Activated CD4-positive, alpha-beta T cell treated with anti-CD3 and anti-CD28 coated beads, Interleukin-2, amount 10 ng/mL, durations not matched to agents 24 days and 14 days (primary cell): ENCODE results near the gene GHR. TPM values are rescaled to one million over a fixed set of nuclear protein-coding genes. Genes with fewer than 3 reads are reported as not detected.

Experiments used
- DNase-seq: peaks from one replicate; pipeline ENCODE4 v3.0.0; 2022
- H3K27ac Mint-ChIP-seq: one replicate; pipeline ENCODE4 v1.8.0; 2022; ENCODE audit warnings: mild to moderate bottlenecking, mixed read lengths
- H3K27me3 Mint-ChIP-seq: one replicate; pipeline ENCODE4 v1.8.0; 2022; ENCODE audit warnings: mixed read lengths
- H3K36me3 Mint-ChIP-seq: one replicate; pipeline ENCODE4 v1.8.0; 2022; ENCODE audit warnings: low read depth, mild to moderate bottlenecking, mixed read lengths
- H3K4me1 Mint-ChIP-seq: one replicate; pipeline ENCODE4 v1.8.0; 2021; ENCODE audit warnings: mixed read lengths
- H3K4me3 Mint-ChIP-seq: one replicate; pipeline ENCODE4 v1.8.0; 2022; ENCODE audit warnings: mild to moderate bottlenecking, moderate library complexity, mixed read lengths
- H3K9me3 Mint-ChIP-seq: one replicate; pipeline ENCODE4 v1.8.0; 2021; ENCODE audit warnings: mixed read lengths
- intact Hi-C: fragments of 100-400 bp; cut with micrococcal nuclease; formaldehyde crosslinking; loops from one replicate; pipeline ENCODE4 v1.15.1; 2023
- total RNA-seq: library from RNA; stranded (reverse); gene quantifications from 2 replicates; pipeline ENCODE4 v1.2.3, GENCODE V29; 2022

Gene GHR
- total RNA-seq, 1 donor from 2014 or later = not detected

- Mint-ChIP-seq H3K4me3 (no peak overlapping the region), H3K4me1 (no peaks in the 10 kb centered on the region), H3K27me3 (no peaks in the 10 kb centered on the region), H3K9me3 (peaks cover under 1% of the 10 kb centered on the region), H3K27ac (no peak overlapping the region), H3K36me3 (no peaks in the 10 kb centered on the region)
- DNase-seq = no peak
- intact Hi-C loops = no loop called here
Observed at GRCh38 chr5:42597318-42597937, 174.2 kb downstream of the GHR start.

- DNase-seq = no peak
- H3K9me3 Mint-ChIP-seq = no peaks in the 10 kb centered on the region
- intact Hi-C loops = no loop called here
- H3K27ac Mint-ChIP-seq = no peak overlapping the region
- no peaks in the 10 kb centered on the region for H3K36me3 Mint-ChIP-seq
- H3K4me3 Mint-ChIP-seq = no peak overlapping the region
- H3K4me1 Mint-ChIP-seq = no peaks in the 10 kb centered on the region
- no peaks in the 10 kb centered on the region for H3K27me3 Mint-ChIP-seq
Observed at GRCh38 chr5:42598311-42598710, 175.1 kb downstream of the GHR start.

- H3K4me3 Mint-ChIP-seq = no peak overlapping the region
- DNase-seq = no peak
- H3K36me3 Mint-ChIP-seq = no peaks in the 10 kb centered on the region
- H3K9me3 Mint-ChIP-seq = no peaks in the 10 kb centered on the region
- H3K27me3 Mint-ChIP-seq = no peaks in the 10 kb centered on the region
- intact Hi-C loops = no loop called here
- no peaks in the 10 kb centered on the region for H3K4me1 Mint-ChIP-seq
- H3K27ac Mint-ChIP-seq = no peak overlapping the region
Observed at GRCh38 chr5:42599106-42599505, 175.9 kb downstream of the GHR start.

- intact Hi-C loops = no loop called here
- no peak for DNase-seq
Observed at GRCh38 chr5:42600441-42600840, 177.2 kb downstream of the GHR start.

GRCh38 chr5:42604171-42604711 lies 181.0 kb downstream of the GHR start:
- Mint-ChIP-seq H3K9me3 (no peaks in the 10 kb centered on the region), H3K4me1 (no peaks in the 10 kb centered on the region), H3K27me3 (peaks cover 2% of the 10 kb centered on the region), H3K36me3 (no peaks in the 10 kb centered on the region), H3K27ac (no peak overlapping the region), H3K4me3 (no peak overlapping the region)
- intact Hi-C loops = no loop called here
- DNase-seq = no peak

More at GRCh38 chr5:42600441-42600840, 177.2 kb downstream of the GHR start:
- no peak overlapping the region for H3K27ac Mint-ChIP-seq
- no peaks in the 10 kb centered on the region for H3K27me3 Mint-ChIP-seq
- no peaks in the 10 kb centered on the region for H3K4me1 Mint-ChIP-seq
- H3K9me3 Mint-ChIP-seq = no peaks in the 10 kb centered on the region
- no peak overlapping the region for H3K4me3 Mint-ChIP-seq
- no peaks in the 10 kb centered on the region for H3K36me3 Mint-ChIP-seq

- intact Hi-C loops = no loop called here
- no peak for DNase-seq
- no peaks in the 10 kb centered on the region for H3K4me1 Mint-ChIP-seq
- no peak overlapping the region for H3K27ac Mint-ChIP-seq
- H3K4me3 Mint-ChIP-seq = no peak overlapping the region
- peaks cover 4% of the 10 kb centered on the region for H3K27me3 Mint-ChIP-seq
- no peaks in the 10 kb centered on the region for H3K36me3 Mint-ChIP-seq
- no peaks in the 10 kb centered on the region for H3K9me3 Mint-ChIP-seq
Observed at GRCh38 chr5:42605490-42605889, 182.3 kb downstream of the GHR start.

GRCh38 chr5:42606464-42606869 lies 183.2 kb downstream of the GHR start:
- no peaks in the 10 kb centered on the region for H3K9me3 Mint-ChIP-seq
- peaks cover 4% of the 10 kb centered on the region for H3K27me3 Mint-ChIP-seq
- no peaks in the 10 kb centered on the region for H3K36me3 Mint-ChIP-seq
- no peak for DNase-seq
- H3K4me3 Mint-ChIP-seq = no peak overlapping the region
- no peak overlapping the region for H3K27ac Mint-ChIP-seq
- intact Hi-C loops = no loop called here
- no peaks in the 10 kb centered on the region for H3K4me1 Mint-ChIP-seq

GRCh38 chr5:42611437-42611836 lies 188.2 kb downstream of the GHR start:
- H3K27ac Mint-ChIP-seq = no peak overlapping the region
- no peak overlapping the region for H3K4me3 Mint-ChIP-seq
- intact Hi-C loops = no loop called here

GRCh38 chr5:42612750-42613366 lies 189.6 kb downstream of the GHR start:
- Mint-ChIP-seq H3K27me3 (peaks cover 10% of the 10 kb centered on the region), H3K36me3 (no peaks in the 10 kb centered on the region), H3K4me3 (no peak overlapping the region), H3K4me1 (no peaks in the 10 kb centered on the region), H3K9me3 (no peaks in the 10 kb centered on the region), H3K27ac (no peak overlapping the region)
- intact Hi-C loops = no loop called here
- no peak for DNase-seq

More at GRCh38 chr5:42611437-42611836, 188.2 kb downstream of the GHR start:
- peaks cover 10% of the 10 kb centered on the region for H3K27me3 Mint-ChIP-seq
- no peaks in the 10 kb centered on the region for H3K4me1 Mint-ChIP-seq
- H3K36me3 Mint-ChIP-seq = no peaks in the 10 kb centered on the region
- no peak for DNase-seq
- H3K9me3 Mint-ChIP-seq = no peaks in the 10 kb centered on the region

GRCh38 chr5:42614509-42614908 lies 191.3 kb downstream of the GHR start:
- H3K27ac Mint-ChIP-seq = no peak overlapping the region
- H3K4me3 Mint-ChIP-seq = no peak overlapping the region
- no peaks in the 10 kb centered on the region for H3K9me3 Mint-ChIP-seq
- DNase-seq = no peak
- peaks cover 12% of the 10 kb centered on the region for H3K27me3 Mint-ChIP-seq
- H3K36me3 Mint-ChIP-seq = no peaks in the 10 kb centered on the region
- no peaks in the 10 kb centered on the region for H3K4me1 Mint-ChIP-seq
- intact Hi-C loops = no loop called here

GRCh38 chr5:42620579-42621216 lies 197.5 kb downstream of the GHR start:
- DNase-seq = no peak
- intact Hi-C loops = no loop called here
- Mint-ChIP-seq H3K27ac (no peak overlapping the region), H3K27me3 (peaks cover 7% of the 10 kb centered on the region), H3K4me1 (no peaks in the 10 kb centered on the region), H3K4me3 (no peak overlapping the region), H3K9me3 (no peaks in the 10 kb centered on the region), H3K36me3 (no peaks in the 10 kb centered on the region)

- no peaks in the 10 kb centered on the region for H3K36me3 Mint-ChIP-seq
- peaks cover 4% of the 10 kb centered on the region for H3K27me3 Mint-ChIP-seq
- intact Hi-C loops = no loop called here
- no peaks in the 10 kb centered on the region for H3K4me1 Mint-ChIP-seq
- no peak overlapping the region for H3K27ac Mint-ChIP-seq
- H3K9me3 Mint-ChIP-seq = no peaks in the 10 kb centered on the region
- no peak overlapping the region for H3K4me3 Mint-ChIP-seq
- no peak for DNase-seq
Observed at GRCh38 chr5:42621242-42621641, 198.0 kb downstream of the GHR start.

- no peaks in the 10 kb centered on the region for H3K36me3 Mint-ChIP-seq
- intact Hi-C loops = no loop called here
- H3K9me3 Mint-ChIP-seq = no peaks in the 10 kb centered on the region
- H3K27me3 Mint-ChIP-seq = peaks cover 4% of the 10 kb centered on the region
- no peaks in the 10 kb centered on the region for H3K4me1 Mint-ChIP-seq
- H3K4me3 Mint-ChIP-seq = no peak overlapping the region
- no peak overlapping the region for H3K27ac Mint-ChIP-seq
- no peak for DNase-seq
Observed at GRCh38 chr5:42621662-42622061, 198.4 kb downstream of the GHR start.

GRCh38 chr5:42624912-42625311 lies 201.7 kb downstream of the GHR start:
- Mint-ChIP-seq H3K4me1 (no peaks in the 10 kb centered on the region), H3K9me3 (no peaks in the 10 kb centered on the region), H3K36me3 (no peaks in the 10 kb centered on the region), H3K27ac (no peak overlapping the region), H3K27me3 (peaks cover 2% of the 10 kb centered on the region), H3K4me3 (no peak overlapping the region)
- DNase-seq = no peak
- intact Hi-C loops = no loop called here
